KBM-7 (cell line): ENCODE results near the gene NCS1.

ENCODE experiments used
- DNase-seq: peaks from one replicate; pipeline ENCODE4 v3.0.0-alpha.2; 2015
- in situ Hi-C: fragments of 300-500 bp; cut with MboI; formaldehyde crosslinking; loops from 2 replicates; pipeline ENCODE4 v1.14.3; 2020; ENCODE audit warnings: low sequenced_read_pairs, low pct_unique_long_range_greater_than_20kb, mixed read lengths

Gene NCS1

DNA sequence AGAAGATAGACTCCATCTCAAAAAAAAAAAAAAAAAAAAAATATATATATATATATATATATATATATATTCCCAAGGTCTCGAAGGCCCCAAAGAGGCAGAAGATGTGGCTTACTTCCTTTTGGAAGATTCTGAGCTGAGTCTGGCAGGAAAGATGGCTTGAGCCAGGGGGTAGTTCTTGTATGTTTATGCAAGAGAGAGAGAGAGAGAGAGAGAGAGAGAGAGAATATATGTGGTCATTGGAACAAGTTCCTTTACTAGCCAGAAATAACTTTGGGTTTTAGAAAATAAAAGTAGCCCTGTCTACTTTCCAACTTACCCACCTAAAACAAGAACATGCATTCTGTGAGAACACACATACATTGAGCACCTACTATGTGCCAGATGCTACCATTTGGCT is 17.6 kb downstream of the NCS1 start:
- no peak for DNase-seq
- in situ Hi-C loops: no loop called here

GRCh38 chr9:130191068-130191748 is 19.0 kb downstream of the NCS1 start:
- in situ Hi-C loops: no loop called here
- DNase-seq: no peak

DNA sequence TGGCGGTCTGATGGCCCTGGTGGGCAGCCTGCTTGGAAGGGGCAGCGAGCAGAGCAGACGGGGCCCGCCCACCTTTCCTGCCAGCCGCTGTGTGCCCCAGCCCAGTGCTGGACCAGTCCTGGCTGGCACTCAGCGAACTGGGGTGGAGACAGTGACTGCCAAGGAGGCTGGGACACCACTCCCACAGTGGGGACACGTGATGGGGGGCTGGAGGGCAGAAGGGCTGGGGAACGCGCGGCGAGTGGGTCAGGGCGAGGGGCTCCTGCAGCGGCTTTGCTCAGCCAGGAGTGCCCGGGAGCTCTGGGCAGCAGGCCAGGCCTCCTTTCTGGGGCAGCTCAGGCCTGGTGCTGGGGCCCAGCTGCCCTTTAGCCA is 19.5 kb downstream of the NCS1 start:
- DNase-seq: no peak

GRCh38 chr9:130192382-130192999 is 20.3 kb downstream of the NCS1 start:
- DNase-seq: no peak
- in situ Hi-C loops: no loop called here

More for the DNA sequence above, 19.5 kb downstream of the NCS1 start:
- in situ Hi-C loops: no loop called here

- no peak for DNase-seq
- in situ Hi-C loops: no loop called here
Measured at GRCh38 chr9:130193103-130193502, 20.9 kb downstream of the NCS1 start.

- in situ Hi-C loops: no loop called here
- DNase-seq: no peak
Measured at GRCh38 chr9:130193531-130194377, 21.6 kb downstream of the NCS1 start.

- DNase-seq: no peak
- in situ Hi-C loops: no loop called here
Measured at GRCh38 chr9:130194378-130194932, 22.3 kb downstream of the NCS1 start.

- in situ Hi-C loops: no loop called here
- no peak for DNase-seq
Measured at GRCh38 chr9:130195638-130196037, 23.4 kb downstream of the NCS1 start.

GRCh38 chr9:130196643-130197042 is 24.4 kb downstream of the NCS1 start:
- in situ Hi-C loops: no loop called here
- no peak for DNase-seq

DNA sequence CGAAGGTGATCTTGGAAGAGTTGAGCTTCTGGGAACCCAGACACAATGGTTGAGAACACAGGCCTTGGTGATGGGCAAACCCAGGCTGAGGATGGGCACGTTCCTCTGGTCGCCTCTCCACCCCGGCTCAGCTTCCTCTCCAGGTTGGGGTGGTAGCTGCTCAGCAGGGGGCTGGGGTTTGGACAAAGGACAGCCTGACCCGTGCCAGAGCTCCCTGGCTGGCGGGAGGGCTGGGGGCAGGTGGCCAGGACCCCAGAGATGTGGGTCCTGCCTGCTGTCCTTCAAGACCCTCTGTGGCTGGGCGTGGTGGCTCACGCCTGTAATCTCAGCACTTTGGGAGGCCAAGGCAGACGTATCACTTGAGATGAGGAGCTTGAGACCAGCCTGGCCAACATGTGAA is 25.2 kb downstream of the NCS1 start:
- in situ Hi-C loops: no loop called here

GRCh38 chr9:130197888-130198287 is 25.7 kb downstream of the NCS1 start:
- in situ Hi-C loops: no loop called here

More for the DNA sequence above, 25.2 kb downstream of the NCS1 start:
- no peak for DNase-seq

DNA sequence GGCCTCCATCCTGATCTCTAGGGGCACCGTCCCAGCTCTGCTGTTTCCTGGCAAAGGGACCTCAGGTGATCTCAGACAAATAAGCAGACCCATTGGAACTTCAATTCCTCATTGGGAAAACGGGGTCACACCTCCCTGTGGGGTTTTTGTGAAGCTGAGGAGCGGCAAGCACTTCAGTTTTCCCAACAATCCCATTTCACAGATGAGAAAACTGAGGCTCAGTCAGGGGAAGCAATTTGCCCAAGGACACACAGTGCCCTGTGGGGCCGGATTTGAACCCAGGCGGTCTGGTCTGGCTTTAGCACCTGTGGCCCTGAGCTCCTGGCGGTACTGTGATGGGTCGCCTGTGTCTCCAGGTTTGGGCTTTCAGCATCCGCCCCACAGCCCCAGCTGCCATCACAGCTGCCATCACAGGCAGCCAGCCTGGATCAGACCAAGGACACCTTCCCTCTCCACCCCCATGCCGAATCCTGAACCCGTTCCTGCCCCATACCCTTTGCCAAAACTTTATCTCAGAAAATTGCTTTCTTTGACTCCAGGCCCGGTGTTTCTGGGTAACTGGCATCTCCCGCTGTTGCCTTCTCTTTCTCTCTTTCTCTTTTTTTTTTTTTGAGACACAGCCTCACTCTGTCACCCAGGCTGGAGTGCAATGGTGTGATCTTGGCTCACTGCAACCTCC is 26.4 kb downstream of the NCS1 start:
- in situ Hi-C loops: no loop called here
- DNase-seq: no peak

More at GRCh38 chr9:130197888-130198287, 25.7 kb downstream of the NCS1 start:
- no peak for DNase-seq

- in situ Hi-C loops: no loop called here
- DNase-seq: no peak
Measured at GRCh38 chr9:130199605-130200004, 27.4 kb downstream of the NCS1 start.

DNA sequence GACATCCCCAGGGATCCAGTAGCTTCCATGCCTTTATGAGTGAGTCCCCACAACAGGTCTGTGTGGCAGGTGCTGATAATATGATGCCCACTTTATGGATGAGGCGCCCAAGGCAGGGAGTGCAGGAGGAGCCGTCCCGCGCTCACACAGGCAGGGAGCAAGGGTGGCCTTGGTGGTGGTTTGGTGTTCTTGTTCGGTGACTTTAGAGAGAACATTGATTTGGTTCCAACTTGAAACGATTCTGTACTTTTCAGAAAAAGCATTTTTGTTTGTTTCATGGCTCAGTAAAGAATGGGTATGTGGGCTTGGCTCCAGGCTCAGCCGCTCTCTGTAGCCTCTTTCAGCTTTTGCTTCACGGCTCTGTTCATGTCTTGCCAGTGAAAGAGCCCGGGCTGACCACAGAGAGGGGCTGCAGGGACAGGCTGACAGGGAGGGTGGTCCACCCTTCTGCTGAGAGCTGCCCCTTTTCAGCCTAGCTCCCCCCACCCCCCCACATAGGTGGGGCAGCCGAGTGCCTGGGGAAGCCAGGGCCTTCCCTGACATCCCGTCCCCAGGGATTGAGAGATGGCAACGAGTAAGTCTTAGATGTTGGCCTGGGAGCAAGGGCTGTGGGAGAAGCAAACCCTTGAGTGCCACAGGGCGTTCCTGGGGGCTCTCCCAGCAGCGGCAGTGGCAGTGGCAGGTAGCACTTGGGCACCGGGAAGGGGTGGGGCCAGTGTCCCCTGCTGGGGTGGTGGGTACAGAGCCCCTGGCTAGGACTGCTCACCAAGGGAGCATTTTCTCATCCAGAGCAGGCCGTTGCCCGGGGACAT is 28.0 kb downstream of the NCS1 start:
- DNase-seq: no peak
- in situ Hi-C loops: no loop called here

- in situ Hi-C loops: no loop called here
- DNase-seq: no peak
Measured at GRCh38 chr9:130201399-130201873, 29.2 kb downstream of the NCS1 start.

DNA sequence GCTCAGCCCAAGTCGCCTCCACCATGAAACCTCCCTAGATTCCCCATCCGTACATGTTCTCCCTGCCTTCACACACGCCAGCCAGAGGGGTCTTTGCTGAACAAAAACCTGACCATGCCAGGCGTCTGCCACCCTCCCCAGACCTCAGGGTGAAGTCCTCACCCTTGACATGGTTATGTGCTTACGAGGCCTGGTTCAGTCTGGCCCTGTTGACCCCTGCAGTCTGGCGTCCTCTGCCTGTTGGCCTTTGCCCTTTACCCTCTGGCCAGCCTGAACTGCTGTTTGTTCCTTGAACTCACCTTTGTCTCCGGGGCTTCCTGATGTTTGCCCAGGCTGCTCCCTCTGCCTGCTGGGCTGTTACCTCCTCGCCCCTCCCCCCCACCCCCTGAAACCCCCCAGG is 29.8 kb downstream of the NCS1 start:
- in situ Hi-C loops: no loop called here
- DNase-seq: no peak

DNA sequence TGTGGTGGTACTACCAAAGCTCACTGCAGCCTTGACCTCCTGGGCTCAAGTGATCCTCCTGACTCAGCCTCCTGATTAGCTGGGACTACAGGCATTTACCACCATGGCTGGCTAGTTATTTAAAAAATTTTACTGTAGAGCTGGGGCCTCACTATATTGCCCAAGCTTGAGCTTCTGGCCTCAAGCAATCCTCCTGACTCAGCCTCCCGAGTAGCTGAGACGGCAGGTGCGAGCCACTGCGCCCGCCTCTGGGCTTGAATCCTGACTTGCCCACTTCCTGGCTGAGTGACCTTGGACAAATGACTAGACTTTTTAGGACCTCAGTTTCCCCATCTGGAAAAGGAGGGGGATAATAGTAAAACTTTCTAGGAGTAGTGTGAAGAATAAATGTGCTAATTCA is 32.1 kb downstream of the NCS1 start:
- in situ Hi-C loops: no loop called here

DNA sequence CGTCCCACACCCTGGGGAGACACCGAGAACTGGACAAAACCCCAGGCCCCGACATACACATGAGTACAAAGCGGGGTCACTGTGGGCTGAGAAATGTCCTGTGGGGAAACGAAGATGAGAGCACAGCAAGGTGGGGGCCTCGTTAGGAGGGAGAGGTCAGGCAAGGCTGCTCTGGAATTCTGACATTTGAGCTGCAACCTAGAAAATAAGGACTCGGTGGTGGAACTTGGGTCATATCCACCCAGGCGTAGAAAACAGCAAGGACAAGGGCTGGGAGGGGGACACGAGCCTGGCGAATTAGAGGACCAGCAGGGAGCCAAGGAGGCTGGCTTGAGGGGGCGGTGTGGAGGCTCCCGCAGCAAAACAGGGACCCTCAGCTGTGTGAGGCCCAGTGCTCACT is 32.8 kb downstream of the NCS1 start:
- no peak for DNase-seq
- in situ Hi-C loops: no loop called here

More for the DNA sequence above, 32.1 kb downstream of the NCS1 start:
- DNase-seq: no peak
